Heart left ventricle (tissue), 16 donors: ENCODE data around the gene THUMPD2. TPM values are rescaled to one million over a fixed set of nuclear protein-coding genes. Genes with fewer than 3 reads are reported as not detected.

Experiments used
- ATAC-seq, 4 donors: fragments of 200-7000 bp; cut with Tn5 transposase; one replicate each; pipeline ENCODE4 v1.9.1; 2020 to 2022; ENCODE audit warnings: moderate library complexity in 4 of 4, mild to moderate bottlenecking in 3 of 4, moderate number of reproducible peaks in 1 of 4
- DNase-seq, 5 donors: peaks; one replicate each; pipeline ENCODE4 v3.0.0-alpha.2; 2020
- H3K27ac ChIP-seq, 12 donors: fragments of 200-600 bp; sonication (generic) in 4 of 12; one replicate each; pipeline versions ENCODE4 v1.5.0 to v1.8.0; 2016 to 2022; ENCODE audit warnings: mild to moderate bottlenecking in 2 of 12
- H3K27me3 ChIP-seq, 9 donors: fragments of 200-600 bp; sonication (generic) in 2 of 9; one replicate each; pipeline versions ENCODE4 v1.5.1 to v1.8.0; 2016 to 2022; ENCODE audit warnings: mild to moderate bottlenecking in 3 of 9
- H3K36me3 ChIP-seq, 9 donors: fragments of 200-600 bp; sonication (generic) in 2 of 9; one replicate each; pipeline versions ENCODE4 v1.5.0 to v1.8.0; 2018 to 2022; ENCODE audit warnings: mild to moderate bottlenecking in 2 of 9
- H3K4me1 ChIP-seq, 12 donors: fragments of 200-600 bp; sonication (generic) in 4 of 12; one replicate each; pipeline versions ENCODE4 v1.5.0 to v1.8.0; 2016 to 2022; ENCODE audit warnings: mild to moderate bottlenecking in 3 of 12
- H3K4me3 ChIP-seq, 12 donors: fragments of 200-600 bp; sonication (generic) in 4 of 12; one replicate each; pipeline versions ENCODE4 v1.5.0 to v1.8.0; 2017 to 2022; ENCODE audit warnings: mild to moderate bottlenecking in 9 of 12, moderate library complexity in 4 of 12
- H3K9me3 ChIP-seq, 12 donors: fragments of 200-600 bp; sonication (generic) in 4 of 12; one replicate each; pipeline versions ENCODE4 v1.5.0 to v1.8.0; 2016 to 2022; ENCODE audit warnings: mild to moderate bottlenecking in 1 of 12
- POLR2A ChIP-seq, 2 donors: fragments of 450-650 bp; IDR thresholded peaks; one replicate each; pipeline ENCODE4 v1.6.1; 2017; ENCODE audit warnings: antibody characterized with exemption in 2 of 2, mild to moderate bottlenecking in 2 of 2, moderate library complexity in 2 of 2
- WGBS, 4 donors: extraction: QIAGEN DNeasy Blood & Tissue Kit in 2 of 4; methylation state at CpG; one replicate each; pipeline versions ENCODE4 v1.1.5 to v1.1.7; 2013 to 2018; 5-methylcytosine and 5-hydroxymethylcytosine counted together
- intact Hi-C, 10 donors: fragments of 100-400 bp; cut with DNase I; formaldehyde crosslinking; loops; one replicate each; pipeline versions ENCODE4 v1.11.1 to v1.14.2; 2022
- polyA plus RNA-seq, 2 donors: library from polyadenylated mRNA; stranded (reverse); fragments of 200-250 nt; gene quantifications; one replicate each; pipeline ENCODE4 v1.2.3, GENCODE V29; 2013
- total RNA-seq, 9 donors: library from RNA; depleted of rRNA in 2 of 9; stranded (reverse); fragments of >200 nt in 2 of 9; fragmentation: NEBNext Ultra II Directional in 3 of 9; extraction: Animal tissue kit (Norgen Biotek cat#: 25700) in 3 of 9; gene quantifications; one replicate each; pipeline versions ENCODE4 v1.1.0 to v1.2.4, GENCODE V29; 2016 to 2023
- TF ChIP-seq, protein P1 (sequence below), 12 donors: fragments of 200-600 bp; sonication (generic) in 4 of 12; IDR thresholded peaks; one replicate each; pipeline versions ENCODE4 v1.5.0 to v1.8.0; 2018 to 2022; ENCODE audit warnings: antibody characterized with exemption in 12 of 12, mild to moderate bottlenecking in 5 of 12
- donor health status: ischemic (EF 13 %, LVEDD 7.1; RV severe dilation, severe dysfunction).
- donor health status: healthy with polysubstance abuse.
- donor health status: DM: no; HTN: yes; CAD: no.
- donor health status: DM: no; HTN: no; CAD: no.
- donor health status: ischemic (EF 25% LVEDD 6.9; RV normal size, moderate dysfunction).
- donor health status: ischemic (EF 25% LVEDD 5.7; RV mildly dilated, moderate dysfunction).
- donor health status: healthy.
- donor health status: DM: yes; HTN: yes; CAD: no.
- donor health status: ischemic (EF 35%, LVEDD 5.7; RV mildly dilated, moderate dysfunction).
- donor health status: nonischemic (EF 11% LVEDD 7.7; RV severe dilation, severe dysfunction).
- donor health status: DM: yes; HTN: yes; CAD: no.
- donor health status: PGD.
- donor health status: ischemic (EF 29% LVEDD 5.4; RV normal size, mild dysfunction).
- donor health status: nonischemic (EF 23%, LVEDD 6.1; RV moderate dilation, normal function).

Gene THUMPD2
- total and polyA plus RNA-seq, 11 donors = 3.6 to 6.2 (median 5.3) TPM

DNA sequence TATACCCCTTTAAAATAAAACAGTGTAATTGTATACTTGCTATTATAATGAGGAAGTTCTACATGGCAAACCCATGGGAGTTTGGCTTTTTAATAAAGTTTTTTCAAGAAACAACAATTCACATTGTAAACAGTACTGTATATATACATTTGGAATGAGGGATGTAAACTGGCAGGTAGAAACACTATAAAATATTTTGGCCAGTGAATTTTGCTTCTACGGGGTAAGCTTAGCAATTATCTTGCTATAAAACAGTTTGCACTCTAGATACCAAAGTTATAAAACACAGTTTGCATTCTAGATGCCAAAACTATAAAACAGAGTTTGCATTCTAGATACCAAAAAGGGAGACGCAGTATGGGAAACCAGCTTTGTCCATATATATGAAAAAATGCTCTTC lies 16.6 kb downstream of the THUMPD2 start:
- Histone ChIP-seq H3K4me3 (no peak overlapping the region), H3K4me1 (no peaks in the 10 kb centered on the region), H3K27ac (no peak overlapping the region), H3K9me3 (no peaks in the 10 kb centered on the region), H3K36me3 (peaks cover 0 to 96% (median 81%) of the 10 kb centered on the region in 9 donors), H3K27me3 (no peaks in the 10 kb centered on the region)
- 95 to 100% (median 98%) methylated on average over 2 of the region's 2 CpGs for WGBS, 4 donors
- ATAC-seq (no peak), DNase-seq (no peak)
- TF ChIP-seq, protein P1, sequence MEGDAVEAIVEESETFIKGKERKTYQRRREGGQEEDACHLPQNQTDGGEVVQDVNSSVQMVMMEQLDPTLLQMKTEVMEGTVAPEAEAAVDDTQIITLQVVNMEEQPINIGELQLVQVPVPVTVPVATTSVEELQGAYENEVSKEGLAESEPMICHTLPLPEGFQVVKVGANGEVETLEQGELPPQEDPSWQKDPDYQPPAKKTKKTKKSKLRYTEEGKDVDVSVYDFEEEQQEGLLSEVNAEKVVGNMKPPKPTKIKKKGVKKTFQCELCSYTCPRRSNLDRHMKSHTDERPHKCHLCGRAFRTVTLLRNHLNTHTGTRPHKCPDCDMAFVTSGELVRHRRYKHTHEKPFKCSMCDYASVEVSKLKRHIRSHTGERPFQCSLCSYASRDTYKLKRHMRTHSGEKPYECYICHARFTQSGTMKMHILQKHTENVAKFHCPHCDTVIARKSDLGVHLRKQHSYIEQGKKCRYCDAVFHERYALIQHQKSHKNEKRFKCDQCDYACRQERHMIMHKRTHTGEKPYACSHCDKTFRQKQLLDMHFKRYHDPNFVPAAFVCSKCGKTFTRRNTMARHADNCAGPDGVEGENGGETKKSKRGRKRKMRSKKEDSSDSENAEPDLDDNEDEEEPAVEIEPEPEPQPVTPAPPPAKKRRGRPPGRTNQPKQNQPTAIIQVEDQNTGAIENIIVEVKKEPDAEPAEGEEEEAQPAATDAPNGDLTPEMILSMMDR (IDR thresholded peaks at IDR 0.05) = no peak
- no peak for TF ChIP-seq POLR2A (IDR thresholded peaks at IDR 0.05)
- intact Hi-C loops = no loop called here

DNA sequence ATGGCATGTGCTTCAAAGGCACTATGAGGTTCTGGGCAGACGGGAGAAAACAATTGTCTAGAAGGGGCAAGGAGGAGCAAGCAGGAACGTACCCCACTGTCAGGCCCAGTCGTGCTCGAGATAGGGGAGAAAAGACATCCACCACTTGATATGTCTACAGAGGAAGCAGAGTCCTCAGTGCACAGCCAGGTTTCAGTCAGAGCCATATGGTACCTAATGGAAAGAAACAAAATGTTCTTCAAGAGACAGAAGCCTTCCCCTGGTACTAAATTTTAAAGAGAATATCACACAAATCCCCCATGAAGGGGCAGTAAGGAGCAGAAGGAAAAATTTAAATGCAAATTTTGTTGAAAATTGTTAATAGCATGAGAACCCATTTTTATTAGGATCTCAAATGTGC lies 21.9 kb downstream of the THUMPD2 start:
- Histone ChIP-seq H3K27me3 (no peaks in the 10 kb centered on the region), H3K27ac (no peak overlapping the region), H3K4me3 (no peak overlapping the region), H3K36me3 (peaks cover 0 to 100% (median 93%) of the 10 kb centered on the region in 9 donors), H3K4me1 (no peaks in the 10 kb centered on the region), H3K9me3 (no peaks in the 10 kb centered on the region)
- DNase-seq (no peak), ATAC-seq (no peak)
- intact Hi-C loops = no loop called here
- 94 to 95% (median 94%) methylated on average over 4 of the region's 4 CpGs for WGBS, 4 donors
- TF ChIP-seq, protein P1 (IDR thresholded peaks at IDR 0.05) = no peak
- no peak for TF ChIP-seq POLR2A (IDR thresholded peaks at IDR 0.05)

DNA sequence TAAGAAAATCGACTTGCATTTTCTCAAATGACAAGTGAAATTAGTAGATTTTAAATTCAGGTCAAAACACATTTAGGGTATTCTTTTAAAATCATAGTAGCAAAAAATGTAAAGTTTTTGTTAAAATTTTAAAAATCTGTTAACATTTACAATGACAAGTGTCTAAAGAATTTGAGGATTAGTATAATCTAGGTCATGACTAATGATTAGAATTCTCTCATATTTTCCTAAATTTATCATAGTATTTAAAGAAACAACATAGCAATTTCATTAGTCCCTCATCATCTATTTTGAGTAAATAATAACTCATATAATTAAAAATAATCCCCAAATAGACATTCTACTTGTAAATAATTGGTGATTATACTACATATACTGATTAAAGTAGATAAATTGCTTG lies 23.6 kb downstream of the THUMPD2 start:
- ATAC-seq = no peak
- H3K36me3 ChIP-seq = peaks cover 0 to 100% (median 97%) of the 10 kb centered on the region in 9 donors
- H3K4me3 ChIP-seq = no peak overlapping the region
- no peaks in the 10 kb centered on the region for H3K27me3 ChIP-seq
- intact Hi-C loops = no loop called here
- H3K27ac ChIP-seq = no peak overlapping the region
- TF ChIP-seq, protein P1 (IDR thresholded peaks at IDR 0.05) = no peak
- TF ChIP-seq POLR2A (IDR thresholded peaks at IDR 0.05) = no peak
- WGBS, 4 donors = 90 to 98% (median 93%) methylated on average over 1 of the region's 1 CpG
- no peaks in the 10 kb centered on the region for H3K4me1 ChIP-seq
- DNase-seq = no peak
- H3K9me3 ChIP-seq = no peaks in the 10 kb centered on the region

DNA sequence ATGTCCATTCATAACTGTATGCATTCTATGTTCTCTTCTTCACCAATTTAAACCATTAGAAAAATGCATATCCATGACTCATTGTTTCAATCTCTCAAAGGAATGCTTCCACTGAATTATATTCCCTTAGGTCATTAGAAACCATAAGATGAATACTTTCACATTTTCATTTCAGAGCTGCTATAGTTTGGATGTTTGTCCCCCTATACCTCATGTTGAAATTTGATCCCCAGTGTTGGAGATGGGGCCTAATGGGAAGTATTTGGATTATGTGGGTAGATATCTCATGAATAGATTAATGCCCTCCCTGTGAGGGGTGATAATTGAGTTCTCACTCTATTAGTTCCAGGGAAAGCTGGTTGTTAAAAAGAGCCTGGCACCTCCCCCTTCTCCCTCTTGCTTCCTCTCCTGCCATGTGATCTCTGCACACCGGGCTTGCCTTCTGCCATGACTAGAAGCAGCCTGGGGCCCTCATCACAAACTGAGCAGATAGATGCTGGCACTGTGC lies 35.7 kb downstream of the THUMPD2 start:
- peak in 1 of 4 donors; percentile 39 for ATAC-seq
- peaks cover 0 to 15% (median 0%) of the 10 kb centered on the region in 12 donors for H3K4me1 ChIP-seq
- intact Hi-C loops = no loop called here
- TF ChIP-seq, protein P1 (IDR thresholded peaks at IDR 0.05) = no peak
- TF ChIP-seq POLR2A (IDR thresholded peaks at IDR 0.05) = no peak
- no peaks in the 10 kb centered on the region for H3K9me3 ChIP-seq
- no peak for DNase-seq
- no peak overlapping the region for H3K4me3 ChIP-seq
- no peaks in the 10 kb centered on the region for H3K27me3 ChIP-seq
- peaks cover 0 to 99% (median 67%) of the 10 kb centered on the region in 9 donors for H3K36me3 ChIP-seq
- 23 to 54% (median 34%) methylated on average over 1 of the region's 1 CpG for WGBS, 4 donors
- H3K27ac ChIP-seq = no peak overlapping the region
